Gastroesophageal sphincter (tissue), 3 donors: Measurements from ENCODE around the gene TNRC6B.

Experiments used
- POLR2A ChIP-seq, 2 donors: fragments of 450-650 bp; IDR thresholded peaks; one replicate each; pipeline ENCODE4 v1.6.1; 2017; ENCODE audit warnings: antibody characterized with exemption in 2 of 2, mild to moderate bottlenecking in 2 of 2, moderate library complexity in 1 of 2
- TF ChIP-seq, protein P1 (sequence below), 4 experiments: fragments of 200-600 bp in 2 of 4; fragments of 450-650 bp in 2 of 4; sonication (generic) in 1 of 4; IDR thresholded peaks; one replicate each; pipeline ENCODE4 v1.5.1; 2017 to 2019; ENCODE audit warnings: antibody characterized with exemption in 4 of 4, mild to moderate bottlenecking in 2 of 4, moderate library complexity in 2 of 4

DNA sequence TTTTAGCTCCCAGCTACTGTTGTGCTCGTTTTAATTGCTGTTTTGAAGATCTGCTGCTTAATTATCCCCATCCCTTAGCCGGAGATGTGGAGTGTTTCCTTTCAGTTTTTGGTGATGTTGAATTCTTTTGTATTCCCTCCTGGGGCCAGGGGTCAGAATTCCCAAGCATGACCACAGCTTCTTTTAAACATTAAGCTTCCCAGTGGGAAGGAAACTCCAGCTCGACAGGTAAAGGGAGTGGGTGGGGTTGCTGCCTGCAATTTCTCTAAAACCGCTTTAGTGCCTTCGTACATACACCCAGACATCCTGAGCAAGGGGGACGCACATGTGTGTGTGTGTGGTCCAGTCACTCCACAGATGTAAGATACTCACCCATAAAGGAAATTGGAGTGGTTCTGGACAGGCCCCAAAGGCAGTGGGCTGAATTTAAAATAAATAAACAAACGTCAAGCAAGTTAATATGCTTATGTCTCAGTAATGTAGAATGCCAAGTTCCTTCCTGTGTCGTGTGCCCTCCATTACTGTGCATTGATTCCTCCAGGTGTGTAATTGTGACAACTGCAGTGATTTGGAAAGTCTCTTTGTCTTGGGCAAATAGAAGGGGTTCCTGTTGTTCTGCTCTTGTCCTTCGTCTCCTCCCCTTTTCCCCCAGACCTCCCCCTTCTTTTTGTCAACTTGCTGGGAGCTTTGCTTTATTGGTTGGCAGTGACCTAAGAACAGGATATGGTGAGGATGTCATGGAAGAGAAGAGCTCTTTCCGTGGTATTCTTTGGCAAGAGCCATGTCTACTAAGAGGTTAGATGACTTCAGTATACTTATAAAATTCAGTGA lies 149.4 kb downstream of the TNRC6B start:
- TF ChIP-seq, protein P1, sequence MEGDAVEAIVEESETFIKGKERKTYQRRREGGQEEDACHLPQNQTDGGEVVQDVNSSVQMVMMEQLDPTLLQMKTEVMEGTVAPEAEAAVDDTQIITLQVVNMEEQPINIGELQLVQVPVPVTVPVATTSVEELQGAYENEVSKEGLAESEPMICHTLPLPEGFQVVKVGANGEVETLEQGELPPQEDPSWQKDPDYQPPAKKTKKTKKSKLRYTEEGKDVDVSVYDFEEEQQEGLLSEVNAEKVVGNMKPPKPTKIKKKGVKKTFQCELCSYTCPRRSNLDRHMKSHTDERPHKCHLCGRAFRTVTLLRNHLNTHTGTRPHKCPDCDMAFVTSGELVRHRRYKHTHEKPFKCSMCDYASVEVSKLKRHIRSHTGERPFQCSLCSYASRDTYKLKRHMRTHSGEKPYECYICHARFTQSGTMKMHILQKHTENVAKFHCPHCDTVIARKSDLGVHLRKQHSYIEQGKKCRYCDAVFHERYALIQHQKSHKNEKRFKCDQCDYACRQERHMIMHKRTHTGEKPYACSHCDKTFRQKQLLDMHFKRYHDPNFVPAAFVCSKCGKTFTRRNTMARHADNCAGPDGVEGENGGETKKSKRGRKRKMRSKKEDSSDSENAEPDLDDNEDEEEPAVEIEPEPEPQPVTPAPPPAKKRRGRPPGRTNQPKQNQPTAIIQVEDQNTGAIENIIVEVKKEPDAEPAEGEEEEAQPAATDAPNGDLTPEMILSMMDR (IDR thresholded peaks at IDR 0.05), result no peak
- TF ChIP-seq POLR2A (IDR thresholded peaks at IDR 0.05), result no peak
